Esophagus muscularis mucosa (tissue), 4 donors: ENCODE data around the gene RPL18A. TPM values are rescaled to one million over a fixed set of nuclear protein-coding genes. Genes with fewer than 3 reads are reported as not detected.

Experiments
- DNase-seq: peaks from one replicate; pipeline ENCODE4 v3.0.0-alpha.2; 2017; ENCODE audit errors: extremely low spot score
- H3K27ac ChIP-seq, 4 donors: fragments of 200-600 bp; sonication (generic); replicated peaks in 1 of 4; 1 replicate in 3 of 4; 2 replicates in 1 of 4; pipeline ENCODE4 v1.5.1; 2016 to 2019; ENCODE audit warnings: mild to moderate bottlenecking in 1 of 4
- H3K27me3 ChIP-seq, 4 donors: fragments of 200-600 bp; sonication (generic); one replicate each; pipeline versions ENCODE4 v1.5.1 to v1.6.0; 2016 to 2019
- H3K36me3 ChIP-seq, 4 donors: fragments of 200-600 bp; sonication (generic); one replicate each; pipeline ENCODE4 v1.5.1; 2016 to 2019
- H3K4me1 ChIP-seq, 4 donors: fragments of 200-600 bp; sonication (generic); one replicate each; pipeline ENCODE4 v1.5.1; 2016 to 2019
- H3K4me3 ChIP-seq, 4 donors: fragments of 200-600 bp; sonication (generic); 1 replicate in 2 of 4; 2 replicates in 2 of 4; pipeline ENCODE4 v1.5.1; 2016 to 2019; ENCODE audit warnings: mild to moderate bottlenecking in 4 of 4, moderate library complexity in 1 of 4
- H3K9me3 ChIP-seq, 4 donors: fragments of 200-600 bp; sonication (generic); 1 replicate in 3 of 4; 2 replicates in 1 of 4; pipeline ENCODE4 v1.5.1; 2016 to 2019
- EP300 ChIP-seq: sonication (generic); formaldehyde crosslinking; IDR thresholded peaks from one replicate; pipeline ENCODE4 v1.6.1; 2017; ENCODE audit warnings: antibody characterized with exemption
- POLR2A ChIP-seq: fragments of 450-650 bp; IDR thresholded peaks from one replicate; pipeline ENCODE4 v1.6.1; 2017; ENCODE audit warnings: antibody characterized with exemption, moderate library complexity, mild to moderate bottlenecking, low read depth
- POLR2AphosphoS5 ChIP-seq, 2 donors: sonication (generic); formaldehyde crosslinking; IDR thresholded peaks; one replicate each; pipeline ENCODE4 v1.6.1; 2017; ENCODE audit warnings: antibody characterized with exemption in 2 of 2
- WGBS: methylation state at CpG from one replicate; pipeline ENCODE4 v1.1.5; 2018; 5-methylcytosine and 5-hydroxymethylcytosine counted together
- intact Hi-C: fragments of 100-400 bp; cut with DNase I; formaldehyde crosslinking; loops from one replicate; pipeline ENCODE4 v1.15.1; 2023
- total RNA-seq, 4 donors: library from RNA; depleted of rRNA; stranded (reverse); fragments of >200 nt; gene quantifications; one replicate each; pipeline versions ENCODE4 v1.1.0 to v1.2.1, GENCODE V29; 2016
- TF ChIP-seq, protein P1 (sequence below), 3 experiments: fragments of 200-600 bp in 2 of 3; fragments of 450-650 bp in 1 of 3; sonication (generic) in 2 of 3; IDR thresholded peaks; one replicate each; pipeline ENCODE4 v1.5.1; 2017 to 2019; ENCODE audit warnings: antibody characterized with exemption in 3 of 3, mild to moderate bottlenecking in 2 of 3, moderate library complexity in 1 of 3

The RPL18A gene
- total RNA-seq, 4 donors from 2014 or later, result 1,042 to 1,624 (median 1,374) TPM

DNA sequence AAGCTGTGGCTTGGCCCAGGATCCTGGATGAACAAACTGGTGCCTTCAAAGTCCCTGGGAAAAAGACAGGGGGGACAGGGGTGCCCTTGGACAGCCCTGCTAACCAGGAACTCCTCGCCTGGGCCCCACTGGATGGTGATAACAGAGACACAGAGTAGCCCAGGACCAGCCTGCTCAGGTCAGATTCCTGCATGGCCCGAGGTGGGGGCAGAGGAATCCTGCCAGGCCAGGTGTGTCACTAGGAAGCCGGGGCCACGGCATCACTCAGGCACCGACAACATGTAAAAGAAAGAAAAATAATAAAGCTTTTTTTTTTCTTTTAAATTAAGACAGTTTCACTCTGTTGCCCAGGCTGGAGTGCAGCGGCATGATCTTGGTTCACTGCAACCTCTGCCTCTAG is 5.6 kb upstream of the RPL18A start:
- H3K36me3 ChIP-seq, result no peaks in the 10 kb centered on the region
- TF ChIP-seq EP300 (no peak), POLR2AphosphoS5 (IDR thresholded peaks at IDR 0.05) (no peak)
- no peaks in the 10 kb centered on the region for H3K9me3 ChIP-seq
- no peak overlapping the region for H3K4me3 ChIP-seq
- peaks cover under 1 to 8% (median 3%) of the 10 kb centered on the region in 4 donors for H3K4me1 ChIP-seq
- H3K27me3 ChIP-seq, result peaks cover 0 to 12% (median 0%) of the 10 kb centered on the region in 4 donors
- WGBS, result 88% methylated on average over 6 of the region's 6 CpGs
- no peak for DNase-seq
- intact Hi-C loops, result loop anchor here (10.0 kb wide), 1 partner anchor 149 kb away; no protein-coding TSS in a partner anchor
- no peak overlapping the region for H3K27ac ChIP-seq

DNA sequence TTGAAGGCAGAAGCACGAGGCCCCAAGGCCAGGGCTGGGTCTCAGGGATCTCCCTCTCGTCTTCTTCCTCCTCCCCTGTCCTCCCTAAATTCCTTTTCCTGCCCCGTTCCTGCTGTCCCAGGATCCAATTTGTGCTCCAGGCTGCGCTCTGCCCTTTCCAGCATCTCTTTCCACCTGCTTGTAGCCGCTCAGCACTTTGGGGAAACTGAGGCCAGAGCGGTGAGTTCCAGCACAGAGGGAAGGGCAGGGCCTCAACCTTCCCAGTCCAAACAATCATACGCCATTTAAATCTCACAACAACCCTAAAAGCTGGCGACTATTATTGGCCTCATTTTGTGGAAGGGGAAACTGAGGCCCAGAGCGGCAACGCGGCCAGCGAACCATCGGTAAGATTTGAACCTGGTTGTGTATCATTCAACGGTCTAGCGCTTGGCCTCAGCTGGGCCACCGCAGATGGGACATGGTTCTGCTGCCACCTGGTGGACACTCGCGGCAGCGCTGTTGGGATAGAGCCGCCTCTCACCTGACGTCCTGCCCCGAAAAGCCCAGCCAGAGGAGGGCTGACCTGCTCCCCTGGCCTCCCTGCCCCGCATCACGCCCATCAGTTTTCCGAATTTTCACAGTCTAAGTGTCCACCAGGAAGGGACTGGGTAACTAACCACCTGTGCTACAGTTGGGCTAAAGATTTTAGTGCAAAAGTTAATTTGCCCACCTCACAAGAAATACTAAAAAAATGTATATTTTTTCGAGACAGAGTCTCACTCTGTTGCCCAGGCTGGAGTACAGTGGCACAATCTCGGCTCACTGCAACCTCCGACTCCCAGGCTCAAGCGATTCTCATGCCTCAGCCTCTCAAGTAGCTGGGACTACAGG is 4.2 kb upstream of the RPL18A start:
- no peaks in the 10 kb centered on the region for H3K36me3 ChIP-seq
- intact Hi-C loops, result loop anchor here (10.0 kb wide), 1 partner anchor 151 kb away; no protein-coding TSS in a partner anchor
- DNase-seq, result peak; percentile 95
- H3K27ac ChIP-seq, result no peak overlapping the region
- peak in 1 of 2 donors; percentile 67 for TF ChIP-seq POLR2AphosphoS5 (IDR thresholded peaks at IDR 0.05)
- TF ChIP-seq, protein P1, sequence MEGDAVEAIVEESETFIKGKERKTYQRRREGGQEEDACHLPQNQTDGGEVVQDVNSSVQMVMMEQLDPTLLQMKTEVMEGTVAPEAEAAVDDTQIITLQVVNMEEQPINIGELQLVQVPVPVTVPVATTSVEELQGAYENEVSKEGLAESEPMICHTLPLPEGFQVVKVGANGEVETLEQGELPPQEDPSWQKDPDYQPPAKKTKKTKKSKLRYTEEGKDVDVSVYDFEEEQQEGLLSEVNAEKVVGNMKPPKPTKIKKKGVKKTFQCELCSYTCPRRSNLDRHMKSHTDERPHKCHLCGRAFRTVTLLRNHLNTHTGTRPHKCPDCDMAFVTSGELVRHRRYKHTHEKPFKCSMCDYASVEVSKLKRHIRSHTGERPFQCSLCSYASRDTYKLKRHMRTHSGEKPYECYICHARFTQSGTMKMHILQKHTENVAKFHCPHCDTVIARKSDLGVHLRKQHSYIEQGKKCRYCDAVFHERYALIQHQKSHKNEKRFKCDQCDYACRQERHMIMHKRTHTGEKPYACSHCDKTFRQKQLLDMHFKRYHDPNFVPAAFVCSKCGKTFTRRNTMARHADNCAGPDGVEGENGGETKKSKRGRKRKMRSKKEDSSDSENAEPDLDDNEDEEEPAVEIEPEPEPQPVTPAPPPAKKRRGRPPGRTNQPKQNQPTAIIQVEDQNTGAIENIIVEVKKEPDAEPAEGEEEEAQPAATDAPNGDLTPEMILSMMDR (IDR thresholded peaks at IDR 0.05), result peak; percentile 92 to 100 (median 96)
- TF ChIP-seq EP300, result no peak
- no peak for TF ChIP-seq POLR2A
- 23% methylated on average over 21 of the region's 29 CpGs for WGBS
- H3K4me3 ChIP-seq, result no peak overlapping the region
- H3K9me3 ChIP-seq, result no peaks in the 10 kb centered on the region
- peaks cover 5 to 16% (median 10%) of the 10 kb centered on the region in 4 donors for H3K4me1 ChIP-seq
- H3K27me3 ChIP-seq, result peaks cover 0 to 5% (median 0%) of the 10 kb centered on the region in 4 donors

DNA sequence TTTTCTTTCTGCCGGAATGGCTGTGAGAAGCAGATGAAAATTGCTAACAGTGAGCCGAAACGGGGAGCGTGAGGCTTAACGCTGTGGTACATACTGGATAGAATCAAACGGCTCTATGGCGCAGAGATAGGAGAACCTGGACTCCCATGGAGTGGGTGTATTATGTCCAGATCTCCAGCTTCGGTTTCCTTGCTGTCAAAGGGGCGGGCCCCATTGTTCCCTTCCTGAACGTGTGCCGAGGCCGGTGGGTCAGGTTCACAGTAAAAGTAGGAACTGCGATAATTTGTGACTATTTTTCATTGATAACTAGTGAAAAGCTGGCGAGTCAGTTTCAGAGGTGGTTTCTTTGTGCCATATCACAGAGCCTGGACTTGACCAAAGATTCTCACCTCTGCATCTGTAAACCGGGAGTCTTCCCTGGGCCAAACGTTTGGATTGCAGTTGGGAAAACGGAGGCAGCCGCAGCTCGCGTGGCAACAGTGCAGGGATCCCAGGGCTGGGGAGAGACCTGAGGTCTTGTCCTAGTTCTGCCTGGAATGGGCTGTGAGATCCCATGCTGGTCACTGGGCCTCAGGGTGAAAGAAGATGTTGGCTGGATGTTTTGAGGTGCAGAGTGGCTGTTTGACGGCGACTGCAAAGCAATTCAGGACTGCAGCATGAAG is 752 bp downstream of the RPL18A start:
- intact Hi-C loops, result no loop called here
- TF ChIP-seq POLR2A (no peak), EP300 (no peak), POLR2AphosphoS5 (IDR thresholded peaks at IDR 0.05) (no peak)
- TF ChIP-seq, protein P1 (IDR thresholded peaks at IDR 0.05), result no peak
- peak overlapping the region; percentile 77 to 99 (median 86) for H3K4me3 ChIP-seq
- H3K9me3 ChIP-seq, result no peaks in the 10 kb centered on the region
- peak overlapping the region; percentile 85 to 95 (median 90) for H3K27ac ChIP-seq
- H3K36me3 ChIP-seq, result peaks cover 31 to 46% (median 43%) of the 10 kb centered on the region in 4 donors
- WGBS, result under 1% methylated on average over 19 of the region's 22 CpGs
- H3K4me1 ChIP-seq, result peaks cover 19 to 39% (median 28%) of the 10 kb centered on the region in 4 donors
- no peak for DNase-seq
- H3K27me3 ChIP-seq, result no peaks in the 10 kb centered on the region

DNA sequence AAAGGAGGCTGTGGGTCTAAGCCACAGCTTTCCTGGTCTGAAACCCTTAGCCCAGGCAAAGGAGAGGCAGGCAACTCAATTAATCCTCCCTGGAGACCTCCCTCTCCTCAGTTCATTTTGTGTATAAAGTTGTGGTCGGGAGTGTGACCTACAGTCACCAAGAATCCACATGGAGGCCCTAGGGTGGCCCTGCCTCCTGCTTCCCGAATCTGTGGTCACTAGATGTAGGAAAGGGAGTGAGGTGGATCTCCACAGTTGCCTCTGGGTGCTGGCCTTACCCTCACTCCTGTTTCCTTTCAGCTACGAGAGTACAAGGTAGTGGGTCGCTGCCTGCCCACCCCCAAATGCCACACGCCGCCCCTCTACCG is 1.3 kb downstream of the RPL18A start:
- Histone ChIP-seq H3K27me3 (no peaks in the 10 kb centered on the region), H3K36me3 (peaks cover 33 to 52% (median 48%) of the 10 kb centered on the region in 4 donors), H3K4me1 (peaks cover 19 to 39% (median 26%) of the 10 kb centered on the region in 4 donors), H3K9me3 (no peaks in the 10 kb centered on the region), H3K4me3 (peak overlapping the region; percentile 77 to 99 (median 86)), H3K27ac (peak overlapping the region in 2 of 4 donors; percentile 92 to 95)
- 68% methylated on average over 6 of the region's 7 CpGs for WGBS
- intact Hi-C loops, result no loop called here
- TF ChIP-seq POLR2A, result no peak
- no peak for TF ChIP-seq POLR2AphosphoS5 (IDR thresholded peaks at IDR 0.05)
- TF ChIP-seq, protein P1 (IDR thresholded peaks at IDR 0.05), result no peak
- TF ChIP-seq EP300, result no peak
- no peak for DNase-seq
